CD4-positive, CD25-positive, alpha-beta regulatory T cell (primary cell): ENCODE data around the gene GLRX2. TPM values are rescaled to one million over a fixed set of nuclear protein-coding genes. Genes with fewer than 3 reads are reported as not detected.
A peak's percentile ranks its signal among the peaks of the same experiment; 100 is the strongest.

ENCODE experiments used
- ATAC-seq, 2 donors: fragments of 150-1000 bp; cut with Tn5 transposase; one replicate each; pipeline ENCODE4 v1.10.0; 2021; ENCODE audit warnings: low read depth in 2 of 2, moderate number of reproducible peaks in 2 of 2, moderate library complexity in 1 of 2
- DNase-seq, 3 donors: peaks; one replicate each; pipeline versions ENCODE4 v3.0.0 to v3.0.0-alpha.2; 2012 to 2022; ENCODE audit warnings: mixed read lengths in 1 of 3
- H3K27ac ChIP-seq: one replicate; pipeline ENCODE4 v1.7.0; 2013; ENCODE audit warnings: mild to moderate bottlenecking, low read length; ENCODE audit not compliant: insufficient read depth, poor library complexity, severe bottlenecking
- H3K27me3 ChIP-seq: one replicate; pipeline ENCODE4 v1.7.0; 2013; ENCODE audit warnings: low read length; ENCODE audit not compliant: control insufficient read depth, insufficient read depth
- H3K36me3 ChIP-seq: one replicate; pipeline ENCODE4 v1.7.0; 2013; ENCODE audit warnings: mild to moderate bottlenecking, low read length, moderate library complexity; ENCODE audit not compliant: control insufficient read depth, insufficient read depth
- H3K4me1 ChIP-seq: 2 replicates; pipeline ENCODE4 v1.7.0; 2013; ENCODE audit warnings: mild to moderate bottlenecking, low read length; ENCODE audit not compliant: insufficient read depth, control insufficient read depth, poor library complexity, severe bottlenecking
- H3K4me3 ChIP-seq: one replicate; pipeline ENCODE4 v1.7.0; 2013; ENCODE audit warnings: low read depth, mild to moderate bottlenecking, low read length, moderate library complexity
- H3K9me3 ChIP-seq, 2 experiments: 1 replicate in 1 of 2; 2 replicates in 1 of 2; pipeline ENCODE4 v1.7.0; 2013; ENCODE audit warnings: low read length in 2 of 2, mild to moderate bottlenecking in 1 of 2, moderate library complexity in 1 of 2; ENCODE audit not compliant: control insufficient read depth in 2 of 2
- H3K27ac Mint-ChIP-seq, 3 donors: one replicate each; pipeline ENCODE4 v1.8.0; 2020 to 2022; ENCODE audit warnings: mild to moderate bottlenecking in 3 of 3, mixed read lengths in 3 of 3, moderate library complexity in 2 of 3
- H3K27me3 Mint-ChIP-seq: one replicate; pipeline ENCODE4 v1.8.0; 2022; ENCODE audit warnings: mild to moderate bottlenecking, mixed read lengths
- H3K36me3 Mint-ChIP-seq: one replicate; pipeline ENCODE4 v1.8.0; 2020; ENCODE audit warnings: mixed read lengths
- H3K4me1 Mint-ChIP-seq, 4 donors: one replicate each; pipeline ENCODE4 v1.8.0; 2020 to 2022; ENCODE audit warnings: mixed read lengths in 4 of 4, mild to moderate bottlenecking in 1 of 4
- H3K4me3 Mint-ChIP-seq, 4 donors: one replicate each; pipeline ENCODE4 v1.8.0; 2020 to 2022; ENCODE audit warnings: mild to moderate bottlenecking in 4 of 4, mixed read lengths in 4 of 4, moderate library complexity in 3 of 4
- H3K9me3 Mint-ChIP-seq, 7 donors: one replicate each; pipeline ENCODE4 v1.8.0; 2020 to 2022; ENCODE audit warnings: mixed read lengths in 7 of 7, mild to moderate bottlenecking in 3 of 7, moderate library complexity in 2 of 7
- polyA plus RNA-seq, 4 donors: library from polyadenylated mRNA; unstranded; fragments of 300-500 nt; fragmentation: Illumina TruSeq; gene quantifications; one replicate each; pipeline ENCODE4 v1.2.3, GENCODE V29; 2021
- total RNA-seq: library from RNA; stranded (reverse); gene quantifications from one replicate; pipeline ENCODE4 v1.2.3, GENCODE V29; 2022

Gene GLRX2
- total and polyA plus RNA-seq, 5 donors from 2014 or later = 5.2 to 13.8 (median 12.4) TPM

DNA sequence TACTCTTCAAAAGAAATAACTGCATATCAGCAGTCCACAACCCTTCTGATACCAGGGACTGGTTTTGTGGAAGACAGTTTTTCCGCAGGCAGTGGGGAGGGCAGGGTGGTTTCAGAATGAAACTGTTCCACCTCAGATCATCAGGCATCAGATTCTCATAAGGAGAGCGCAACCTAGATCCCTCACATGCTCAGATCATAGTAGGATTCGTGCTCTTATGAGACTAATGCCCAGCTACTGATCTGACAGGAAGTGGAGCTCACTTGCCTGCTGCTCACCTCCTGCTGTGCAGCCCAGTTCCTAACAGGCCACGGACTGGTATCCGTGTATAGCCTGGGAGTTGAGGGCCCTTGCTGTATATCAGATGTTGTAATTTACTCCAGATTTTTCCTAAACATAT, 34.3 kb downstream of the GLRX2 start:
- H3K4me3 ChIP-seq = peak overlapping the region; percentile 38
- H3K4me3 Mint-ChIP-seq = peak overlapping the region in 1 of 4 donors; percentile 6
- H3K27ac ChIP-seq = peak overlapping the region; percentile 67
- peaks cover 10% of the 10 kb centered on the region for H3K36me3 ChIP-seq
- no peaks in the 10 kb centered on the region for H3K9me3 ChIP-seq
- ATAC-seq (peak; percentile 52 to 66), DNase-seq (peak in 1 of 3 donors; percentile 33)
- H3K27ac Mint-ChIP-seq = peak overlapping the region; percentile 56 to 81 (median 63)
- H3K27me3 Mint-ChIP-seq = no peaks in the 10 kb centered on the region
- H3K27me3 ChIP-seq = no peaks in the 10 kb centered on the region
- peaks cover 27 to 68% (median 49%) of the 10 kb centered on the region in 4 donors for H3K4me1 Mint-ChIP-seq
- peaks cover 8% of the 10 kb centered on the region for H3K36me3 Mint-ChIP-seq
- H3K9me3 Mint-ChIP-seq = no peaks in the 10 kb centered on the region
- H3K4me1 ChIP-seq = peaks cover 19% of the 10 kb centered on the region

DNA sequence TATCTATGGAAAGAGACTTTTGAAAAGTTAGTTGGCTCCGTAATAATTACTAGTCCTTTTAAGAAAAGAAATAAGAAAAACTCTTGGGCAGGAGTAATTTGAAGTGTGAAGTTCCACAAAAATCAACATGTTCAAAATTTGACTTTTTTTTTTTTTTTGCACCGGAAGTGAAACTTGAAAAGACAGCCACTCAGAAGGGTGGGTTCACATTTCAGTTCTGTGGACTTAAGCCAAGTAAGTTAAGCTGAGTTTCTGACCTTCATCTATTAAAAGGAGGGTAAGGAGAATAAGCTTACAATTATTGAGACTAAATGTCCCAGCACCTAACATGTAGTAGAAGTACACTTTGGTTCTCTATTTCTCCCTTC, 34.8 kb downstream of the GLRX2 start:
- H3K27ac Mint-ChIP-seq = peak overlapping the region; percentile 18 to 83 (median 56)
- ATAC-seq = no peak
- no peaks in the 10 kb centered on the region for H3K27me3 Mint-ChIP-seq
- DNase-seq = peak in 1 of 3 donors; percentile 41
- Histone ChIP-seq H3K4me3 (peak overlapping the region; percentile 38), H3K4me1 (peaks cover 22% of the 10 kb centered on the region), H3K9me3 (no peaks in the 10 kb centered on the region), H3K36me3 (peaks cover 7% of the 10 kb centered on the region), H3K27me3 (no peaks in the 10 kb centered on the region), H3K27ac (peak overlapping the region; percentile 67)
- H3K9me3 Mint-ChIP-seq = no peaks in the 10 kb centered on the region
- H3K4me1 Mint-ChIP-seq = peaks cover 29 to 68% (median 51%) of the 10 kb centered on the region in 4 donors
- H3K4me3 Mint-ChIP-seq = peak overlapping the region in 3 of 4 donors; percentile 8 to 41 (median 20)
- H3K36me3 Mint-ChIP-seq = peaks cover 8% of the 10 kb centered on the region

DNA sequence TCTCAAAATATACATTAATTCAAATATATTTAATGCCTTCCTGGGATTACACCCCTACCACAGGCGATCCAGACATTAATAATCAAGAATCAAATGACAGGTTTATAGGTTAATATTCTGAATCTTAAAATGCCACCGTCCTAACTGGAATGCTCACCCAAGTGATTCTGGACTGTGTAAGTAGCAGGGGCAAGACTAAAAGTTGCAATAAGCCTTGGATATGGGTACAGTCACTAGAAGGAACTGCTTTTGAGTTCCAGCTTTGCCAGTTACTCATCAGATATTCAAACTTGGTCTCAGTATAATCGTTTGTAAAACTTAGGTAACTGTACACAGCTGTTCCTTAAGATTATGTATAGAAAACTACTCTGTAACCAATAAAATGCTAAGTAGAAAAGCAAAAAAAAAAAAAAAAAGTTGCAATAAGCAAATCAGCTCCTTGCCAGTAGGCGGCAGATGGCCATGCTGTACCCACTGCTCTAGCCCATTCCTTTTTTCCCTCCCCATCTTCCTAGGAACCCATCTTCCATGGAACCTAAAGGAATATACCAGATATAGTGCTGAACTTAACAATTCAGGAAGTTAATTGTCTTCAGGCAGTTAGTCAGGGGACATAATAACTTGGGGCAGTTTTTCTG, 35.3 kb downstream of the GLRX2 start:
- peaks cover 8% of the 10 kb centered on the region for H3K36me3 Mint-ChIP-seq
- H3K4me1 ChIP-seq = peaks cover 22% of the 10 kb centered on the region
- H3K9me3 ChIP-seq = no peaks in the 10 kb centered on the region
- H3K9me3 Mint-ChIP-seq = no peaks in the 10 kb centered on the region
- DNase-seq (peak in 2 of 3 donors; percentile 11 to 16), ATAC-seq (peak in 1 of 2 donors; percentile 31)
- peaks cover 7% of the 10 kb centered on the region for H3K36me3 ChIP-seq
- peak overlapping the region; percentile 67 for H3K27ac ChIP-seq
- H3K27me3 Mint-ChIP-seq = no peaks in the 10 kb centered on the region
- H3K4me3 Mint-ChIP-seq = peak overlapping the region in 3 of 4 donors; percentile 8 to 41 (median 20)
- peak overlapping the region in 2 of 3 donors; percentile 56 to 83 for H3K27ac Mint-ChIP-seq
- peaks cover 34 to 71% (median 56%) of the 10 kb centered on the region in 4 donors for H3K4me1 Mint-ChIP-seq
- H3K27me3 ChIP-seq = no peaks in the 10 kb centered on the region
- peak overlapping the region; percentile 38 for H3K4me3 ChIP-seq

DNA sequence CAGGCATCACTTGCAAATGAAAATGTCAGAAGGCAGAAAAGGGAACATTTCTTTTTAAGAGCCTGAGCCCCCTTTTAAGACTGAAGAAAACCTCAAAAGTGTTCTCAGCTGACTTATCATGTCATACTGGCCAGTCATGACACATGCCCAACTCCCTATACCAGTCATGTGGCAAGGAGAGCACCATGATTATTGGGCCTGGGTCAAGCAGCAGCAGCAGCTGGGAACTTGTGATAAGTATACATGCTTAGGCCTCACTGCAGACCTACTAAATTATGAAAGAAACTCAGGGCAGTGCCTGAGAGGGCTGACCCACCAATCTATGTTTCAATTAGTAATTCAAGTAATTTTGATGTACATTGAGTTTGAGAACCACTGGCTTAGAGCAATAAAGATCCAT, 37.2 kb downstream of the GLRX2 start:
- peaks cover 3% of the 10 kb centered on the region for H3K36me3 ChIP-seq
- H3K27ac ChIP-seq = no peak overlapping the region
- H3K4me3 Mint-ChIP-seq = no peak overlapping the region
- no peaks in the 10 kb centered on the region for H3K9me3 Mint-ChIP-seq
- no peaks in the 10 kb centered on the region for H3K27me3 ChIP-seq
- DNase-seq = no peak
- no peaks in the 10 kb centered on the region for H3K27me3 Mint-ChIP-seq
- peaks cover 27% of the 10 kb centered on the region for H3K4me1 ChIP-seq
- H3K36me3 Mint-ChIP-seq = peaks cover 8% of the 10 kb centered on the region
- H3K4me3 ChIP-seq = no peak overlapping the region
- H3K4me1 Mint-ChIP-seq = peaks cover 39 to 81% (median 65%) of the 10 kb centered on the region in 4 donors
- ATAC-seq = no peak
- no peaks in the 10 kb centered on the region for H3K9me3 ChIP-seq
- peak overlapping the region; percentile 61 to 88 (median 85) for H3K27ac Mint-ChIP-seq

DNA sequence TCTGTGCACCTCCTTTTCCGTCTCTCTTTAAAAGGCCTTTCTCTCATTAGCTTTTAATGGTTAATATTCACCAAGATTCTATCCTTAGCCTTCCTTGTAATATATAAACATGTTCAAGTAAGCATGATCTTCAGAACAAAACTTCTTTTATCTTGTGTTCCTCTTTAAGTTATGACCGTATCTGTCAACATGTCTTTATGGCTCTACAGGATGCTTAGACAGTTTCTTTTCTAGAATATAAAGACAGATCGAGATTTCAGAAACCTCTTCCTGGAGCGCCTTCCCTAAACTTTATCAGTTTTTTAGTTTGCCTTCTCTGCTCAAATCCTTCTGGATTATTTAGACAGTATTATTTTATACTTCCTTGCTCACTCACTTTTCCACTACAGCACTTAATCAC, 38.6 kb downstream of the GLRX2 start:
- peaks cover 39 to 87% (median 69%) of the 10 kb centered on the region in 4 donors for H3K4me1 Mint-ChIP-seq
- peaks cover 34% of the 10 kb centered on the region for H3K4me1 ChIP-seq
- H3K4me3 ChIP-seq = no peak overlapping the region

DNA sequence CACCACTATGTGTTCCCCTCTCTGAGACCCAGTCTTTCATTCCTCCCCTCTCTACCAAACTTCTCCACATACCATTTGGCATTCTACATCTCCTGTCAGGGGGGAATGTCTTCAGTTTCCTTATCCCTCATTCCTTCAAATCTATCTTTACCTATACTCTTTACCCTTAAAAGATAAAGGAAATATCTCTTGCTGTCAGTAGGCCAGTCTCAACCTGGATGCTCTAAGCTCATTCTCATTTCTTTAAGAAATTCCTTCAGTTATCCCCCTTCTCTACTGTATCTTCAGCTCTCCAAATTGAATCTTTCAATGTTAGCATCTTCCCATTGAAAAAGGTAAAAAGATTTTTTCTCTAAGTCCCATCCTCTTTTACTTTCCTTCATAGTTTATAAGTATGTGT, 39.3 kb downstream of the GLRX2 start:
- H3K27ac ChIP-seq = no peak overlapping the region
- H3K4me1 Mint-ChIP-seq = peaks cover 39 to 87% (median 69%) of the 10 kb centered on the region in 4 donors
- peak overlapping the region; percentile 23 to 40 (median 32) for H3K27ac Mint-ChIP-seq

More for the DNA sequence above, 38.6 kb downstream of the GLRX2 start:
- Histone ChIP-seq H3K27me3 (no peaks in the 10 kb centered on the region), H3K9me3 (no peaks in the 10 kb centered on the region), H3K36me3 (no peaks in the 10 kb centered on the region), H3K27ac (no peak overlapping the region)
- Mint-ChIP-seq H3K36me3 (peaks cover 8% of the 10 kb centered on the region), H3K27ac (peak overlapping the region; percentile 23 to 43 (median 29)), H3K27me3 (no peaks in the 10 kb centered on the region), H3K9me3 (no peaks in the 10 kb centered on the region), H3K4me3 (peak overlapping the region in 2 of 4 donors; percentile 24)
- DNase-seq (no peak), ATAC-seq (no peak)

DNA sequence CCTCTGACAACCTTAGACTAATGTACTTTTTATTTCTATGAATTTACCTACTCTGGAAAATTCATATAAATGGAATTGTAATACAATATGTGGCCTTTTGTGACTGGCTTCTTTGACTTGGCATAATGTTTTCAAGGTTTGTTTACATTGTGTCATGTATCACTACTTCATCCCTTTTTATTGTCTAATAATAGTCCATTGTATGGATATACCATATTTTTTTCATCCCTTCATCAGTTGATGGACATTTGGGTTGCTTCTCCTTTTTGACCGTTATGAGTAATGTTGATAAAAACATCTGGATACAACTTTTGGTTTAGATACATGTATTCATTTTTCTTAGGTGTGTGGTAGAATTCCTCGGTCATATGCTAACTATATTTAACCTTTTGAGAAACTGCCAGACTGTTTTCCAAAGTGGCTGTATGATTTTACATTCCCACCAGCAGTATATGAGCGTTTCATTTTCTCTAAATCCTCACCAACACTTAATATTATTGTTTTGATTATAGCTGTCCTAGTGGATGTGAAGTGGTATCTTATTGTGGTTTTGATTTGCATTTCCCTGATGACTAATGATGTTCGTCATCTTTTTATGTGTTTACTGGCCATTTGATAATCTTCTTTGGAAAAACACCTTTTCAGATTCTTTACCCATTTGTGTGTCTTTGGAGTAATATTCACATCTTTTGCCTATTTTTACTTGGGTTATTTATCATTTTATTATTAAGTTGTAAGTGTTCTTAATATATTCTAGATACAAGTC, 42.3 kb downstream of the GLRX2 start:
- peaks cover 53% of the 10 kb centered on the region for H3K4me1 ChIP-seq
- Mint-ChIP-seq H3K36me3 (peaks cover 4% of the 10 kb centered on the region), H3K27ac (peak overlapping the region; percentile 10 to 45 (median 13)), H3K9me3 (no peaks in the 10 kb centered on the region), H3K4me1 (peaks cover 31 to 85% (median 62%) of the 10 kb centered on the region in 4 donors), H3K4me3 (peak overlapping the region in 3 of 4 donors; percentile 14 to 67 (median 34)), H3K27me3 (no peaks in the 10 kb centered on the region)
- no peak for DNase-seq
- no peaks in the 10 kb centered on the region for H3K36me3 ChIP-seq
- peak overlapping the region; percentile 6 for H3K4me3 ChIP-seq
- no peaks in the 10 kb centered on the region for H3K27me3 ChIP-seq
- H3K27ac ChIP-seq = no peak overlapping the region
- no peak for ATAC-seq
- no peaks in the 10 kb centered on the region for H3K9me3 ChIP-seq

More for the DNA sequence above, 39.3 kb downstream of the GLRX2 start:
- Histone ChIP-seq H3K9me3 (no peaks in the 10 kb centered on the region), H3K4me3 (no peak overlapping the region), H3K4me1 (peaks cover 35% of the 10 kb centered on the region), H3K36me3 (no peaks in the 10 kb centered on the region), H3K27me3 (no peaks in the 10 kb centered on the region)
- no peak for ATAC-seq
- H3K9me3 Mint-ChIP-seq = no peaks in the 10 kb centered on the region
- H3K4me3 Mint-ChIP-seq = peak overlapping the region in 3 of 4 donors; percentile 14 to 24 (median 24)
- H3K27me3 Mint-ChIP-seq = no peaks in the 10 kb centered on the region
- DNase-seq = no peak
- peaks cover 8% of the 10 kb centered on the region for H3K36me3 Mint-ChIP-seq
